Measurements from ENCODE around the gene NEGR1. TPM values are rescaled to one million over a fixed set of nuclear protein-coding genes. Genes with fewer than 3 reads are reported as not detected.

Gene NEGR1
- total and polyA plus RNA-seq, 7 donors = 0.69 to 69.2 (median 42.5) TPM

- no peak for DNase-seq
- Histone ChIP-seq H3K36me3 (no peaks in the 10 kb centered on the region), H3K4me1 (no peaks in the 10 kb centered on the region), H3K27me3 (no peaks in the 10 kb centered on the region), H3K4me3 (no peak overlapping the region), H3K27ac (no peak overlapping the region), H3K9me3 (peaks cover 0 to 5% (median 3%) of the 10 kb centered on the region in 4 donors)
- intact Hi-C loops (cut with DNase I) = no loop called here
- no peak for TF ChIP-seq CTCF (IDR thresholded peaks at IDR 0.05)
- no peak for TF ChIP-seq POLR2AphosphoS5 (IDR thresholded peaks at IDR 0.05)
- TF ChIP-seq POLR2A (IDR thresholded peaks at IDR 0.05) = no peak
- TF ChIP-seq EP300 (IDR thresholded peaks at IDR 0.05) = no peak
- WGBS, 2 donors = 67 to 80% methylated on average over 4 of the region's 4 CpGs
Observed at GRCh38 chr1:72141875-72142274, 140.5 kb downstream of the NEGR1 start.

- intact Hi-C loops (cut with DNase I) = no loop called here
- H3K27ac ChIP-seq = no peak overlapping the region
- no peak overlapping the region for H3K4me3 ChIP-seq
- TF ChIP-seq CTCF (IDR thresholded peaks at IDR 0.05) (no peak), POLR2A (IDR thresholded peaks at IDR 0.05) (no peak), POLR2AphosphoS5 (IDR thresholded peaks at IDR 0.05) (no peak), EP300 (IDR thresholded peaks at IDR 0.05) (no peak)
- no peaks in the 10 kb centered on the region for H3K36me3 ChIP-seq
- no peaks in the 10 kb centered on the region for H3K27me3 ChIP-seq
- H3K4me1 ChIP-seq = no peaks in the 10 kb centered on the region
- 59 to 82% methylated on average over 2 of the region's 2 CpGs for WGBS, 2 donors
- no peak for DNase-seq
- peaks cover 0 to 5% (median 3%) of the 10 kb centered on the region in 4 donors for H3K9me3 ChIP-seq
Observed at GRCh38 chr1:72140222-72140621, 142.1 kb downstream of the NEGR1 start.

- H3K27ac ChIP-seq = no peak overlapping the region
- 73 to 76% methylated on average over 1 of the region's 1 CpG for WGBS, 2 donors
- no peak for TF ChIP-seq CTCF (IDR thresholded peaks at IDR 0.05)
- TF ChIP-seq POLR2A (IDR thresholded peaks at IDR 0.05) = no peak
- TF ChIP-seq POLR2AphosphoS5 (IDR thresholded peaks at IDR 0.05) = no peak
- no peak for TF ChIP-seq EP300 (IDR thresholded peaks at IDR 0.05)
- H3K4me3 ChIP-seq = no peak overlapping the region
- H3K4me1 ChIP-seq = no peaks in the 10 kb centered on the region
- DNase-seq = no peak
- no peaks in the 10 kb centered on the region for H3K36me3 ChIP-seq
- H3K27me3 ChIP-seq = no peaks in the 10 kb centered on the region
- intact Hi-C loops (cut with DNase I) = no loop called here
- H3K9me3 ChIP-seq = peaks cover 0 to 5% (median 3%) of the 10 kb centered on the region in 4 donors
Observed at GRCh38 chr1:72137656-72138055, 144.7 kb downstream of the NEGR1 start.

- H3K27ac ChIP-seq = no peak overlapping the region
- WGBS, 2 donors = 70 to 84% methylated on average over 2 of the region's 2 CpGs
- DNase-seq = no peak
- no peaks in the 10 kb centered on the region for H3K27me3 ChIP-seq
- no peak for TF ChIP-seq EP300 (IDR thresholded peaks at IDR 0.05)
- H3K36me3 ChIP-seq = no peaks in the 10 kb centered on the region
- H3K4me3 ChIP-seq = no peak overlapping the region
- no peaks in the 10 kb centered on the region for H3K4me1 ChIP-seq
- intact Hi-C loops (cut with DNase I) = no loop called here
- no peaks in the 10 kb centered on the region for H3K9me3 ChIP-seq
Observed at GRCh38 chr1:72129869-72130268, 152.5 kb downstream of the NEGR1 start.

- H3K4me3 ChIP-seq = no peak overlapping the region
- intact Hi-C loops (cut with DNase I) = no loop called here
- peak overlapping the region in 2 of 4 donors; percentile 13 to 20 for H3K27ac ChIP-seq
- 67 to 78% methylated on average over 4 of the region's 4 CpGs for WGBS, 2 donors
- DNase-seq = no peak
- TF ChIP-seq POLR2AphosphoS5 (IDR thresholded peaks at IDR 0.05) (peak; percentile 14 to 54 (median 46)), CTCF (IDR thresholded peaks at IDR 0.05) (no peak)
- H3K4me1 ChIP-seq = peaks cover 0 to 4% (median 0%) of the 10 kb centered on the region in 4 donors
- no peaks in the 10 kb centered on the region for H3K9me3 ChIP-seq
- no peaks in the 10 kb centered on the region for H3K36me3 ChIP-seq
- no peaks in the 10 kb centered on the region for H3K27me3 ChIP-seq
Observed at GRCh38 chr1:72122099-72122880, 160.0 kb downstream of the NEGR1 start.
